Uterus (tissue), 2 donors: Measurements from ENCODE around the gene EEFSEC.

ENCODE experiments used
- CTCF ChIP-seq, 4 experiments: fragments of 200-600 bp in 2 of 4; fragments of 450-650 bp in 2 of 4; sonication (generic) in 2 of 4; IDR thresholded peaks; one replicate each; pipeline ENCODE4 v1.5.1; 2016 to 2019; ENCODE audit warnings: antibody characterized with exemption in 4 of 4, mild to moderate bottlenecking in 2 of 4, moderate library complexity in 1 of 4
- POLR2A ChIP-seq, 2 donors: fragments of 450-650 bp; IDR thresholded peaks; one replicate each; pipeline ENCODE4 v1.6.1; 2016; ENCODE audit warnings: antibody characterized with exemption in 2 of 2, mild to moderate bottlenecking in 1 of 2, moderate library complexity in 1 of 2

- TF ChIP-seq CTCF (IDR thresholded peaks at IDR 0.05) (no peak), POLR2A (IDR thresholded peaks at IDR 0.05) (no peak)
Observed at GRCh38 chr3:128353361-128353965, 200.2 kb downstream of the EEFSEC start.
